Measurements from ENCODE around the gene NRF1. TPM values are rescaled to one million over a fixed set of nuclear protein-coding genes. Genes with fewer than 3 reads are reported as not detected.
"Not testable (repeated sequence)": the region's sequence is repeated elsewhere in the genome, so short reads cannot be mapped to it uniquely, and the experiment has no call there.

NRF1 gene
- total RNA-seq, 1 experiment from 2014 or later, result 14.0 TPM

DNA sequence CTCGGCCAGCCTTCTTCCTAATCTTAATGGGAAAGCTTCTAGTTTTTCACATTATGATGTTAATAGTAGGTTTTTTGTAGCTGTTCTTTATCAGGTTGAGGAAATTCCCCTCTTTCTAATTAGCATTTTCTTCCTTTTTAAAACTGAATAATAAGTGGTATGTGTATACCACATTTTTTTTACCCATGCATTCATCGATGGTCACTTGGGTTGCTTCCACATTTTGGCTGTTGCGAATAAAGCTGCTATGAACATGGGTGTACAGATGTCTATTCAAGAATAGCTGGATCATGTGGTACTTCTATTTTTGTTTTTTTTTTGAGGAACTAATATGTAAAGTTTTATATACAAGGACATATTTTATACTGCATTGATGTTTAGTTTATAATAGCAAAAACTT lies 44.3 kb downstream of the NRF1 start:
- Histone ChIP-seq H3K9me3 (ENCODE audit: control insufficient read depth, insufficient read depth, low read depth, low read length) (no peaks in the 10 kb centered on the region), H3K36me3 (ENCODE audit: control insufficient read depth, insufficient read depth, low read length) (no peaks in the 10 kb centered on the region), H3K4me1 (ENCODE audit: control insufficient read depth, insufficient read depth, low read length) (no peaks in the 10 kb centered on the region), H3K4me3 (ENCODE audit: low read depth in 2 of 2, low read length in 2 of 2) (no peak overlapping the region), H3K27me3 (ENCODE audit: control insufficient read depth, insufficient read depth, low read length) (no peaks in the 10 kb centered on the region), H3K27ac (ENCODE audit: low read length) (no peak overlapping the region)
- POLR2A ChIA-PET, result no interaction called here
- TF ChIP-seq, protein P1, sequence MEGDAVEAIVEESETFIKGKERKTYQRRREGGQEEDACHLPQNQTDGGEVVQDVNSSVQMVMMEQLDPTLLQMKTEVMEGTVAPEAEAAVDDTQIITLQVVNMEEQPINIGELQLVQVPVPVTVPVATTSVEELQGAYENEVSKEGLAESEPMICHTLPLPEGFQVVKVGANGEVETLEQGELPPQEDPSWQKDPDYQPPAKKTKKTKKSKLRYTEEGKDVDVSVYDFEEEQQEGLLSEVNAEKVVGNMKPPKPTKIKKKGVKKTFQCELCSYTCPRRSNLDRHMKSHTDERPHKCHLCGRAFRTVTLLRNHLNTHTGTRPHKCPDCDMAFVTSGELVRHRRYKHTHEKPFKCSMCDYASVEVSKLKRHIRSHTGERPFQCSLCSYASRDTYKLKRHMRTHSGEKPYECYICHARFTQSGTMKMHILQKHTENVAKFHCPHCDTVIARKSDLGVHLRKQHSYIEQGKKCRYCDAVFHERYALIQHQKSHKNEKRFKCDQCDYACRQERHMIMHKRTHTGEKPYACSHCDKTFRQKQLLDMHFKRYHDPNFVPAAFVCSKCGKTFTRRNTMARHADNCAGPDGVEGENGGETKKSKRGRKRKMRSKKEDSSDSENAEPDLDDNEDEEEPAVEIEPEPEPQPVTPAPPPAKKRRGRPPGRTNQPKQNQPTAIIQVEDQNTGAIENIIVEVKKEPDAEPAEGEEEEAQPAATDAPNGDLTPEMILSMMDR (IDR thresholded peaks at IDR 0.05), result no peak
- TF ChIP-seq, protein P2, sequence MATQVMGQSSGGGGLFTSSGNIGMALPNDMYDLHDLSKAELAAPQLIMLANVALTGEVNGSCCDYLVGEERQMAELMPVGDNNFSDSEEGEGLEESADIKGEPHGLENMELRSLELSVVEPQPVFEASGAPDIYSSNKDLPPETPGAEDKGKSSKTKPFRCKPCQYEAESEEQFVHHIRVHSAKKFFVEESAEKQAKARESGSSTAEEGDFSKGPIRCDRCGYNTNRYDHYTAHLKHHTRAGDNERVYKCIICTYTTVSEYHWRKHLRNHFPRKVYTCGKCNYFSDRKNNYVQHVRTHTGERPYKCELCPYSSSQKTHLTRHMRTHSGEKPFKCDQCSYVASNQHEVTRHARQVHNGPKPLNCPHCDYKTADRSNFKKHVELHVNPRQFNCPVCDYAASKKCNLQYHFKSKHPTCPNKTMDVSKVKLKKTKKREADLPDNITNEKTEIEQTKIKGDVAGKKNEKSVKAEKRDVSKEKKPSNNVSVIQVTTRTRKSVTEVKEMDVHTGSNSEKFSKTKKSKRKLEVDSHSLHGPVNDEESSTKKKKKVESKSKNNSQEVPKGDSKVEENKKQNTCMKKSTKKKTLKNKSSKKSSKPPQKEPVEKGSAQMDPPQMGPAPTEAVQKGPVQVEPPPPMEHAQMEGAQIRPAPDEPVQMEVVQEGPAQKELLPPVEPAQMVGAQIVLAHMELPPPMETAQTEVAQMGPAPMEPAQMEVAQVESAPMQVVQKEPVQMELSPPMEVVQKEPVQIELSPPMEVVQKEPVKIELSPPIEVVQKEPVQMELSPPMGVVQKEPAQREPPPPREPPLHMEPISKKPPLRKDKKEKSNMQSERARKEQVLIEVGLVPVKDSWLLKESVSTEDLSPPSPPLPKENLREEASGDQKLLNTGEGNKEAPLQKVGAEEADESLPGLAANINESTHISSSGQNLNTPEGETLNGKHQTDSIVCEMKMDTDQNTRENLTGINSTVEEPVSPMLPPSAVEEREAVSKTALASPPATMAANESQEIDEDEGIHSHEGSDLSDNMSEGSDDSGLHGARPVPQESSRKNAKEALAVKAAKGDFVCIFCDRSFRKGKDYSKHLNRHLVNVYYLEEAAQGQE (IDR thresholded peaks at IDR 0.05; ENCODE audit: insufficient read depth in 1 of 2, low read depth in 2 of 2, low read length in 1 of 2), result no peak
- no peak for TF ChIP-seq POLR2AphosphoS5 (IDR thresholded peaks at IDR 0.05; ENCODE audit: low read depth, low read length)
- no peak for TF ChIP-seq SIN3A (IDR thresholded peaks at IDR 0.05; ENCODE audit: borderline replicate concordance, insufficient read depth, low read depth, low read length)
- no peak for TF ChIP-seq TCF7L2 (IDR thresholded peaks at IDR 0.05; ENCODE audit: low read depth, low read length)
- no peak for ATAC-seq
- no peak for DNase-seq (ENCODE audit: low read depth, low spot score)
- intact Hi-C loops (cut with micrococcal nuclease; ENCODE audit: unreplicated experiment) (no loop called here), in situ Hi-C loops (cut with HindIII; ENCODE audit: low pct_unique_long_range_greater_than_20kb, low sequenced_read_pairs) (no loop called here)
- BruUV-seq (replicated peaks), result no TSS peak
- CTCF ChIA-PET, result interaction anchor here (0.7 kb wide), 1 partner anchor 107 kb away, joined by 4 read pairs; no protein-coding TSS in a partner anchor

GRCh38 chr7:129657363-129657762 lies 45.8 kb downstream of the NRF1 start:
- H3K4me1 ChIP-seq (ENCODE audit: control insufficient read depth, insufficient read depth, low read length), result no peaks in the 10 kb centered on the region
- intact Hi-C loops (cut with micrococcal nuclease; ENCODE audit: unreplicated experiment) (no loop called here), in situ Hi-C loops (cut with HindIII; ENCODE audit: low pct_unique_long_range_greater_than_20kb, low sequenced_read_pairs) (no loop called here)
- no peak overlapping the region for H3K27ac ChIP-seq (ENCODE audit: low read length)
- ChIA-PET CTCF (interaction anchor here (0.7 kb wide), 1 partner anchor 281 kb away, joined by 6 read pairs; no protein-coding TSS in a partner anchor), POLR2A (no interaction called here)
- DNase-seq (ENCODE audit: low read depth, low spot score) (no peak), ATAC-seq (no peak)
- no peaks in the 10 kb centered on the region for H3K27me3 ChIP-seq (ENCODE audit: control insufficient read depth, insufficient read depth, low read length)
- no peaks in the 10 kb centered on the region for H3K36me3 ChIP-seq (ENCODE audit: control insufficient read depth, insufficient read depth, low read length)
- no TSS peak for BruUV-seq (replicated peaks)
- TF ChIP-seq POLR2AphosphoS5 (IDR thresholded peaks at IDR 0.05; ENCODE audit: low read depth, low read length) (no peak), TCF7L2 (IDR thresholded peaks at IDR 0.05; ENCODE audit: low read depth, low read length) (no peak), SIN3A (IDR thresholded peaks at IDR 0.05; ENCODE audit: borderline replicate concordance, insufficient read depth, low read depth, low read length) (no peak)
- TF ChIP-seq, protein P2 (IDR thresholded peaks at IDR 0.05; ENCODE audit: insufficient read depth in 1 of 2, low read depth in 2 of 2, low read length in 1 of 2), result no peak
- TF ChIP-seq, protein P1 (IDR thresholded peaks at IDR 0.05), result no peak
- peaks cover 3% of the 10 kb centered on the region; the same call in 1 of the 2 replicates for H3K9me3 ChIP-seq (ENCODE audit: control insufficient read depth, insufficient read depth, low read depth, low read length)
- no peak overlapping the region for H3K4me3 ChIP-seq (ENCODE audit: low read depth in 2 of 2, low read length in 2 of 2)

- DNase-seq (ENCODE audit: low read depth, low spot score); H3K27me3 ChIP-seq (ENCODE audit: control insufficient read depth, insufficient read depth, low read length); intact Hi-C loops (cut with micrococcal nuclease; ENCODE audit: unreplicated experiment); in situ Hi-C loops (cut with HindIII; ENCODE audit: low pct_unique_long_range_greater_than_20kb, low sequenced_read_pairs); H3K27ac ChIP-seq (ENCODE audit: low read length); CTCF ChIA-PET; POLR2A ChIA-PET; BruUV-seq (replicated peaks); H3K4me3 ChIP-seq (ENCODE audit: low read depth in 2 of 2, low read length in 2 of 2); H3K9me3 ChIP-seq (ENCODE audit: control insufficient read depth, insufficient read depth, low read depth, low read length); H3K36me3 ChIP-seq (ENCODE audit: control insufficient read depth, insufficient read depth, low read length); H3K4me1 ChIP-seq (ENCODE audit: control insufficient read depth, insufficient read depth, low read length); ATAC-seq: not testable (repeated sequence)
Measured at GRCh38 chr7:129659907-129660306, 48.4 kb downstream of the NRF1 start.
